Chondrocyte (in vitro differentiated cells): Measurements from ENCODE around the gene LRR1. TPM values are rescaled to one million over a fixed set of nuclear protein-coding genes. Genes with fewer than 3 reads are reported as not detected.

Experiments used
- DNase-seq: peaks from one replicate; pipeline ENCODE4 v3.0.0; 2021; ENCODE audit warnings: mixed read lengths, low spot score
- H3K27ac Mint-ChIP-seq: one replicate; pipeline ENCODE4 v1.8.0; 2021; ENCODE audit warnings: mild to moderate bottlenecking, moderate library complexity, mixed read lengths; ENCODE audit not compliant: unreplicated experiment
- H3K27me3 Mint-ChIP-seq: 2 replicates; pipeline ENCODE4 v1.8.0; 2021; ENCODE audit warnings: low read depth, mixed read lengths
- H3K36me3 Mint-ChIP-seq: 2 replicates; pipeline ENCODE4 v1.8.0; 2021; ENCODE audit warnings: low read depth, mixed read lengths
- H3K4me1 Mint-ChIP-seq: 2 replicates; pipeline ENCODE4 v1.8.0; 2021; ENCODE audit warnings: low read depth, mild to moderate bottlenecking, mixed read lengths
- H3K4me3 Mint-ChIP-seq: one replicate; pipeline ENCODE4 v1.8.0; 2021; ENCODE audit warnings: mild to moderate bottlenecking, moderate library complexity, mixed read lengths; ENCODE audit not compliant: unreplicated experiment
- H3K9me3 Mint-ChIP-seq: 2 replicates; pipeline ENCODE4 v1.8.0; 2021; ENCODE audit warnings: low read depth, mixed read lengths
- total RNA-seq: library from RNA; stranded (reverse); gene quantifications from 3 replicates; pipeline ENCODE4 v1.2.1, GENCODE V29; 2021
- TF ChIP-seq, protein P1 (sequence below): fragments of 200-600 bp; sonication (generic); IDR thresholded peaks from 2 replicates; pipeline ENCODE4 v1.5.0; 2021; ENCODE audit warnings: antibody characterized with exemption, mild to moderate bottlenecking, moderate library complexity

Gene LRR1
- total RNA-seq, 1 donor from 2014 or later: 11.6 TPM

DNA sequence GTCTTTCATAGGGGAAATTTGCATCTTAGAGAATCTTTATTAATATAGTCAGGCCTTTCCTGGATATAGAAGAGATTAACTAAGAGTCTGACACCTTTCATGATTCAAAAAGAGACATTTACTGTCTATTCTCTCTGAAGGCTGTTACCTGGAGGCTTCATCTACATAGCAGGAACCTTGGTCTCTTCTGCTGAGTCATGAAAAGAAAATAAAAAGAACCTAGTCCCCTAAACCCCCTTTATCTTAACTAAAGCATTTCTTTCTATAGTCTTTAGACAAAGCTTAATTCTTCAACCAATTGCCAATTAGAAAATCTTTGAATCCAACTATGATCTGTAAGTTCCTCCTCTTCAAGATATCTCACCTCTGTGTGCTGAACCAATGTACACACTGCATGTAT is 45.6 kb upstream of the LRR1 start:
- no peak overlapping the region for H3K4me3 Mint-ChIP-seq
- DNase-seq: no peak
- TF ChIP-seq, protein P1, sequence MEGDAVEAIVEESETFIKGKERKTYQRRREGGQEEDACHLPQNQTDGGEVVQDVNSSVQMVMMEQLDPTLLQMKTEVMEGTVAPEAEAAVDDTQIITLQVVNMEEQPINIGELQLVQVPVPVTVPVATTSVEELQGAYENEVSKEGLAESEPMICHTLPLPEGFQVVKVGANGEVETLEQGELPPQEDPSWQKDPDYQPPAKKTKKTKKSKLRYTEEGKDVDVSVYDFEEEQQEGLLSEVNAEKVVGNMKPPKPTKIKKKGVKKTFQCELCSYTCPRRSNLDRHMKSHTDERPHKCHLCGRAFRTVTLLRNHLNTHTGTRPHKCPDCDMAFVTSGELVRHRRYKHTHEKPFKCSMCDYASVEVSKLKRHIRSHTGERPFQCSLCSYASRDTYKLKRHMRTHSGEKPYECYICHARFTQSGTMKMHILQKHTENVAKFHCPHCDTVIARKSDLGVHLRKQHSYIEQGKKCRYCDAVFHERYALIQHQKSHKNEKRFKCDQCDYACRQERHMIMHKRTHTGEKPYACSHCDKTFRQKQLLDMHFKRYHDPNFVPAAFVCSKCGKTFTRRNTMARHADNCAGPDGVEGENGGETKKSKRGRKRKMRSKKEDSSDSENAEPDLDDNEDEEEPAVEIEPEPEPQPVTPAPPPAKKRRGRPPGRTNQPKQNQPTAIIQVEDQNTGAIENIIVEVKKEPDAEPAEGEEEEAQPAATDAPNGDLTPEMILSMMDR: no peak
- no peaks in the 10 kb centered on the region for H3K9me3 Mint-ChIP-seq
- H3K4me1 Mint-ChIP-seq: no peaks in the 10 kb centered on the region
- H3K27ac Mint-ChIP-seq: no peak overlapping the region
- peaks cover 3% of the 10 kb centered on the region for H3K27me3 Mint-ChIP-seq
- H3K36me3 Mint-ChIP-seq: no peaks in the 10 kb centered on the region

DNA sequence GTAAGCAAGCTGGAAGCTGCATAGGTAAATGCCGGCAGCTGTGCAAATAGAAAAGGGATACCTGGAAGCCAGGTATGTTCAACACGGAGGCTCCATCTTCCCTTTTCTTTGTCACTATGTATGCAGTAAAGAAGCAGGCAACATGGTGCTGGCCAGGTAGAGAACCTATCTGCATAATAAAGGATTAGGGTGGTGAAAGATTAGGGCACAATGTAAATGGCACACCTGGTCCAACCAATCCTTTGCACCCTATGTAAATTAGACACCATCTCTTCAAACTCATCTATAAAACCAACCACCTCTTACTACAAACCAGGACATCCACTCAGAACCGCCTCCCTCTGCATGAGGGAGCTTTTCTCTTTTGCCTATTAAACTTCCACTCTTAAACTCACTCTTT is 44.8 kb upstream of the LRR1 start:
- Mint-ChIP-seq H3K27ac (no peak overlapping the region), H3K27me3 (peaks cover 3% of the 10 kb centered on the region), H3K36me3 (no peaks in the 10 kb centered on the region), H3K4me1 (no peaks in the 10 kb centered on the region), H3K4me3 (no peak overlapping the region), H3K9me3 (no peaks in the 10 kb centered on the region)
- no peak for DNase-seq
- TF ChIP-seq, protein P1: no peak

DNA sequence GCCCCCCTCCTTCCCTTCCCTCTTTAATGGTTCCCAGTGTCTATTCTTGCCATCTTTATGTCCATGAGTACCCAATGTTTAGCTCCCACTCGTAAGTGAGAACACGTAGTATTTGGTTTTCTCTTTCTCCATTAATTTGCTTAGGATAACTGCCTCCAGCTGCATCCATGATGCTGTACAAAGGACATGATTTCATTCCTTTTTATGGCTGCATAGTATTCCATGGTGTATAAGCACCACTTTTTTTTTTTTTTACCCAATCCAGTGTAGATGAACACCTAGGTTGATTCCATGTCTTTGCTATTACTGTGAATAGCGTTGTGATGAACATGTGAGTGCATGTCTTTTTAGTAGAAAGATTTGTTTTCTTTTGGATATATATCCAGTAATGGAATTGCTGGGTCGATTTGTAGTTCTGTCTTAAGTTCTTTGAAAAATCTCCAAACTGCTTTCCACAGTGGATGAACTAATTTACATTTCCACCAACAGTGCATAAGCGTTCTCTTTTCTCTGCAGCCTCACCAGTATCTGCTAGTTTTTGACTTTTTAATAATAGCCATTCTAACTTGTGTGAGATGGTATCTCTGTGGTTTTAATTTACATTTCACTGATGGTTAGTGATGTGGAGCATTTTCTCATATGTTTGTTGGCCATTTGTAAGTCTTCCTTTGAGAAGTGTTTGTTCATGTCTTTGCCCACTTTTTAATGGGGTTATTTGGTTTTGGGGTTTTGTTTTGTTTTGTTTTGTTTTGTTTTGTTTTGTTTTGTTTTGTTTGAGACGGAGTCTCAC is 38.6 kb upstream of the LRR1 start:
- no peak overlapping the region for H3K4me3 Mint-ChIP-seq
- H3K9me3 Mint-ChIP-seq: peaks cover 5% of the 10 kb centered on the region
- DNase-seq: no peak
- H3K27ac Mint-ChIP-seq: no peak overlapping the region
- H3K4me1 Mint-ChIP-seq: no peaks in the 10 kb centered on the region
- TF ChIP-seq, protein P1: no peak
- peaks cover 3% of the 10 kb centered on the region for H3K27me3 Mint-ChIP-seq
- peaks cover 2% of the 10 kb centered on the region for H3K36me3 Mint-ChIP-seq

DNA sequence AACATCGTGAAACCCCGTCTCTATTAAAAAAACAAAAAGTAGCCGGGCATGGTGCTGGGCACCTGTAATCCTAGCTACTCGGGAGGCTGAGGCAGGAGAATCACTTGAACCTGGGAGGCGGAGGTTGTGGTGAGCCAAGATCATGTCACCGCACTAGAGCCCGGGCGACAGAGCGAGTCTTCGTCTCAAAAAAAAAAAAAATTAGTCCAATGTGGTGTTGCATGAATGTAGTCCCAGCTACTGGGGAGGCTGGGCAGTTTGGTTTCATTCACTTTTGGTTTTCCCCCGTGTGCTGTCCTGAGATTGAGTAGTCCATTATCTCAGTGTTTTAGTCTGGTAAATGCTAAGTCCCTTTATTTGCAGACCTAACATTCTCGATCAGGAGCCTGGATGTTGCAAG is 32.0 kb upstream of the LRR1 start:
- no peak for DNase-seq
- H3K4me3 Mint-ChIP-seq: no peak overlapping the region
- TF ChIP-seq, protein P1: no peak
- no peak overlapping the region for H3K27ac Mint-ChIP-seq
- no peaks in the 10 kb centered on the region for H3K27me3 Mint-ChIP-seq
- no peaks in the 10 kb centered on the region for H3K4me1 Mint-ChIP-seq
- H3K36me3 Mint-ChIP-seq: peaks cover 2% of the 10 kb centered on the region
- H3K9me3 Mint-ChIP-seq: peaks cover 5% of the 10 kb centered on the region

DNA sequence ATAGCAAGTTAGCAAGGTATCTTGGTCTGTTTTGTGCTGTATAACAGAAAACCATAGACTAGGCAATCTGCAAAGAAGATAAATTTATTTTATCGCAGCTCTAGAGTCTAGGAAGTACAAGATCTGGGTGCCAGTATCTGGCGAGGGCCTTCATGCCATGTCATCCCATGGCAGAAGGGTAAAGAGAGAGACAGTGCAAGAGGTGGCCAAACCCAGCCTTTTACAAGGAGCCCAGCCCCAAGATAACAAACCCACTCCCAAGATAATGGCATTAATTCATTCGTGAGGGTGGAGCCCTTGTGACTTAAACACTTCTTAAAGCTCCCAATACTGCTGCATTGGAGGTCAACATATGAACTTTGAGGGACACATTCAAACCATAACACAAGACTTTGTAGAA is 29.5 kb upstream of the LRR1 start:
- no peak overlapping the region for H3K4me3 Mint-ChIP-seq
- TF ChIP-seq, protein P1: no peak
- no peak overlapping the region for H3K27ac Mint-ChIP-seq
- peaks cover 1% of the 10 kb centered on the region for H3K36me3 Mint-ChIP-seq
- H3K4me1 Mint-ChIP-seq: no peaks in the 10 kb centered on the region
- no peaks in the 10 kb centered on the region for H3K27me3 Mint-ChIP-seq
- no peak for DNase-seq
- H3K9me3 Mint-ChIP-seq: no peaks in the 10 kb centered on the region
